Kidney (tissue), 14 donors: Measurements from ENCODE around the gene SP110. TPM values are rescaled to one million over a fixed set of nuclear protein-coding genes. Genes with fewer than 3 reads are reported as not detected.
A peak's percentile ranks its signal among the peaks of the same experiment; 100 is the strongest.

ENCODE experiments used
- DNase-seq, 5 donors: peaks; one replicate each; pipeline ENCODE4 v3.0.0-alpha.2; 2013 to 2020
- FAIRE-seq: peaks from 2 replicates; lab custom pipeline; 2012; peaks lifted over from hg19 to GRCh38; lab: Jason Lieb, UNC
- H3K27ac ChIP-seq, 2 donors: one replicate each; pipeline ENCODE4 v1.7.0; 2013; ENCODE audit warnings: low read depth in 2 of 2, low read length in 2 of 2, inconsistent platforms in 1 of 2
- H3K27me3 ChIP-seq: one replicate; pipeline ENCODE4 v1.7.1; 2013; ENCODE audit warnings: low read length, inconsistent platforms; ENCODE audit not compliant: control insufficient read depth, insufficient read depth
- H3K36me3 ChIP-seq, 3 donors: one replicate each; pipeline versions ENCODE4 v1.7.0 to v1.7.1; 2013; ENCODE audit warnings: low read length in 3 of 3, control low read depth in 1 of 3, inconsistent platforms in 1 of 3; ENCODE audit not compliant: insufficient read depth in 3 of 3, control insufficient read depth in 2 of 3
- H3K4me1 ChIP-seq, 3 donors: one replicate each; pipeline versions ENCODE4 v1.7.0 to v1.7.1; 2013; ENCODE audit warnings: low read length in 3 of 3, inconsistent platforms in 1 of 3, low read depth in 1 of 3; ENCODE audit not compliant: control insufficient read depth in 2 of 3, insufficient read depth in 2 of 3
- H3K4me3 ChIP-seq, 3 donors: one replicate each; pipeline versions ENCODE4 v1.7.0 to v1.8.1; 2013; ENCODE audit warnings: low read length in 3 of 3, control low read depth in 1 of 3, inconsistent platforms in 1 of 3
- H3K9ac ChIP-seq, 3 donors: one replicate each; pipeline versions ENCODE4 v1.7.0 to v1.7.1; 2013; ENCODE audit warnings: low read length in 3 of 3, control low read depth in 1 of 3, inconsistent platforms in 1 of 3
- H3K9me3 ChIP-seq, 3 donors: one replicate each; pipeline versions ENCODE4 v1.7.0 to v1.7.1; 2013; ENCODE audit warnings: low read length in 3 of 3, control low read depth in 1 of 3, inconsistent platforms in 1 of 3; ENCODE audit not compliant: control insufficient read depth in 2 of 3, insufficient read depth in 1 of 3
- intact Hi-C: fragments of 100-400 bp; cut with DNase I; formaldehyde crosslinking; loops from one replicate; pipeline ENCODE4 v1.11.1; 2022
- polyA plus RNA-seq: library from polyadenylated mRNA; stranded (reverse); fragments of 350-450 nt; fragmentation: Illumina TruSeq; extraction: RNeasy Lipid Tissue Mini Kit (QIAGEN cat#74804); gene quantifications from one replicate; pipeline ENCODE4 v1.2.3, GENCODE V29; 2014; ENCODE audit warnings: low read depth, low replicate concordance; ENCODE audit not compliant: insufficient read depth
- total RNA-seq: library from RNA; stranded (reverse); fragmentation: NEBNext Ultra II Directional; extraction: Animal tissue kit (Norgen Biotek cat#: 25700); gene quantifications from one replicate; pipeline ENCODE4 v1.2.1, GENCODE V29; 2021
- TF ChIP-seq, protein P1 (sequence below): IDR thresholded peaks from 3 replicates; pipeline ENCODE4 v1.5.1; 2012; ENCODE audit warnings: mild to moderate bottlenecking, moderate library complexity, borderline replicate concordance; ENCODE audit not compliant: insufficient read depth; ENCODE audit errors: extremely low read depth
- donor health status: control.
- donor health status: control.
- donor health status: control.
- donor health status: control.
- donor health status: control.
- donor health status: DM: yes; HTN: yes; CAD: no.
- donor health status: Normal renal cell carcinoma (clear cell type).

SP110 gene
- total and polyA plus RNA-seq, 2 donors from 2014 or later, result 12.7 to 28.3 TPM

DNA sequence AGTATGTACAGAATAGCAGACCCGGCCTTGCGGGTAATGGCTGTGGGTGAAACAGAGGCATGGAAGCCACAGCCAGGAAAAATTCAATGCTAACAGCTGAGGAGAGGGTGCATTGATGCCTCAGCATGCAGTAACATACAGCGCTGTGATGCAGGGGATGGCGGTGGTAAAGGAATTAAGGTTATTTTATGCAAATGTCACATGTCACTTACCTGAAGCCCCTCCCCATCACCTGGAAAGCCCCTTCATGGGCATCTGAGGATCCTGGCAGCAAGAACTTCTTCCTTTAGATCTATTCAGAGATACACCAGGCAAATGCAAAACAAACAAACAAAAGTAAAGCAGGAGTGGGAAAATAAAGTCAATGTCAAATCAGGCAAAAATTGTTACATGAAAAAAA lies 1.7 kb upstream of the SP110 start:
- H3K9me3 ChIP-seq, result no peaks in the 10 kb centered on the region
- DNase-seq (no peak), FAIRE-seq (no peak)
- H3K4me1 ChIP-seq, result peaks cover 0 to 3% (median 0%) of the 10 kb centered on the region in 3 donors
- H3K36me3 ChIP-seq, result no peaks in the 10 kb centered on the region
- TF ChIP-seq, protein P1, sequence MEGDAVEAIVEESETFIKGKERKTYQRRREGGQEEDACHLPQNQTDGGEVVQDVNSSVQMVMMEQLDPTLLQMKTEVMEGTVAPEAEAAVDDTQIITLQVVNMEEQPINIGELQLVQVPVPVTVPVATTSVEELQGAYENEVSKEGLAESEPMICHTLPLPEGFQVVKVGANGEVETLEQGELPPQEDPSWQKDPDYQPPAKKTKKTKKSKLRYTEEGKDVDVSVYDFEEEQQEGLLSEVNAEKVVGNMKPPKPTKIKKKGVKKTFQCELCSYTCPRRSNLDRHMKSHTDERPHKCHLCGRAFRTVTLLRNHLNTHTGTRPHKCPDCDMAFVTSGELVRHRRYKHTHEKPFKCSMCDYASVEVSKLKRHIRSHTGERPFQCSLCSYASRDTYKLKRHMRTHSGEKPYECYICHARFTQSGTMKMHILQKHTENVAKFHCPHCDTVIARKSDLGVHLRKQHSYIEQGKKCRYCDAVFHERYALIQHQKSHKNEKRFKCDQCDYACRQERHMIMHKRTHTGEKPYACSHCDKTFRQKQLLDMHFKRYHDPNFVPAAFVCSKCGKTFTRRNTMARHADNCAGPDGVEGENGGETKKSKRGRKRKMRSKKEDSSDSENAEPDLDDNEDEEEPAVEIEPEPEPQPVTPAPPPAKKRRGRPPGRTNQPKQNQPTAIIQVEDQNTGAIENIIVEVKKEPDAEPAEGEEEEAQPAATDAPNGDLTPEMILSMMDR, result no peak
- no peaks in the 10 kb centered on the region for H3K27me3 ChIP-seq
- intact Hi-C loops, result no loop called here
- no peak overlapping the region for H3K4me3 ChIP-seq
- H3K9ac ChIP-seq, result no peak overlapping the region
- H3K27ac ChIP-seq, result no peak overlapping the region

DNA sequence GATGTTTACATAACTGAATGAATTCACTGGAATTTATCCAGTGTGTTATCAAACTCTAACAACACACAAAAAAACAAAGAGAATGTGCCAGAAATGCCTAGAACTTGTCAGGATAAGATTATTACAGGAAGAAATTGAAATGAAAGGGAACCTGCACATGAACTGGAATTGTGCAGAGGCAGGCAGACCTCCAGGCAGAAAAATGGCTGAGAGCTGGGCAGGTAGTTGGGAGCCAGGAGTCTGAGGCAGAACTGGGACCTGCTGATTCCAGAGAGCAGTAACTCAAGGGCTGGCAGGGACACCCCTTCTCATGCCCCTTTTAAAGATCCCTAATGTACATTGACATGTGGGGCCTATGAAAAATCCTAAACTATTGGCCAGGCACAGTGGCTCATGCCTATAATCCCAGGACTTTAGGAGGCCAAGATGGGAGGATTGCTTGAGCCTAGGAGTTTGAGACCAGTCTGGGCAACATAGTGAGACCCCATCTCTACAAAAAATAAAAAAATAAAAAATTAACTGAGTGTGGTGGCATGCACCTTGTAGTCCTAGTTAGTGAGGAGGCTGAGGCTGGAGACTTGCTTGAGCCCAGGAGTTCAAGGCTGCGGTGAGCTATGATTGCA lies 674 bp upstream of the SP110 start:
- DNase-seq (no peak), FAIRE-seq (no peak)
- H3K27me3 ChIP-seq, result no peaks in the 10 kb centered on the region
- H3K4me3 ChIP-seq, result peak overlapping the region; percentile 71 to 96 (median 92)
- intact Hi-C loops, result no loop called here
- H3K4me1 ChIP-seq, result peaks cover 0 to 3% (median 0%) of the 10 kb centered on the region in 3 donors
- H3K9ac ChIP-seq, result peak overlapping the region in 2 of 3 donors; percentile 52 to 84
- no peaks in the 10 kb centered on the region for H3K9me3 ChIP-seq
- TF ChIP-seq, protein P1, result no peak
- peaks cover 0 to 4% (median 0%) of the 10 kb centered on the region in 3 donors for H3K36me3 ChIP-seq
- peak overlapping the region; percentile 27 to 90 for H3K27ac ChIP-seq

DNA sequence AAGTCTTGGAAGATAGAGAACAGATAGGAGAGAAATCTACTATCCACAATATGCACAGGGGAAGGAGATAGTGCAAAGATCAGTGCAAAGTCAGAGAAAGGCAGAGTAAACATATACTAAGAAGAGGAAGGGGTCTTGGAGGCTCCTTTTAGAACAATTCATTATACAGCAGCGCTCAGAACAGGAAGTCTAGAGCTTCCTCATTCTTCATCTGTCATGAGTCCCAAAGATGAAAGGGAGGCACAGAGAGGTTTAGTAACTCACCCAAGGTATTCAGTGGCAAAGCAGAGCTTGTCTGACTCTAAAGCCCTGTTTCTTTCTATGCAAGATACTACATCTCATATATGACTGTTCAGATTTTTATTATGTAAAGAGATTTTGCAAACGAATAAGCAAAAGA lies 1.4 kb downstream of the SP110 start:
- FAIRE-seq (no peak), DNase-seq (peak in 2 of 5 donors; percentile 4 to 15)
- no peak overlapping the region for H3K9ac ChIP-seq
- H3K27ac ChIP-seq, result no peak overlapping the region
- peaks cover 0 to 3% (median 0%) of the 10 kb centered on the region in 3 donors for H3K4me1 ChIP-seq
- peaks cover 0 to 8% (median 8%) of the 10 kb centered on the region in 3 donors for H3K36me3 ChIP-seq
- H3K27me3 ChIP-seq, result no peaks in the 10 kb centered on the region
- TF ChIP-seq, protein P1, result no peak
- peak overlapping the region in 1 of 3 donors; percentile 16 for H3K4me3 ChIP-seq
- intact Hi-C loops, result no loop called here
- no peaks in the 10 kb centered on the region for H3K9me3 ChIP-seq
